ENCODE measurements around the gene MTMR10.

MTMR10 gene

GRCh38 chr15:30985081-30985531, 6.3 kb downstream of the MTMR10 start:
- peaks cover 9% of the 10 kb centered on the region; the same call in 1 of the 2 replicates for H3K36me3 ChIP-seq (replicated peaks; ENCODE audit: insufficient read depth, low read length)
- no peak overlapping the region for H3K9ac ChIP-seq (ENCODE audit: low read length)
- peaks cover 97% of the 10 kb centered on the region for H3K79me2 ChIP-seq (ENCODE audit: low read length)
- H4K20me1 ChIP-seq (ENCODE audit: insufficient read depth, low read length), result no peaks in the 10 kb centered on the region; the same call in 1 of the 2 replicates
- TF ChIP-seq EZH2 (optimal IDR thresholded peaks at IDR 0.05; ENCODE audit: low read depth, low read length) (no peak), EZH2phosphoT487 (IDR thresholded peaks at IDR 0.05; ENCODE audit: low read length) (no peak), CTCF (IDR thresholded peaks at IDR 0.05; ENCODE audit: low read length) (no peak)
- no peaks in the 10 kb centered on the region for H3K27me3 ChIP-seq (replicated peaks; ENCODE audit: insufficient read depth, low read length)
- no peaks in the 10 kb centered on the region for H3K9me3 ChIP-seq (replicated peaks; ENCODE audit: insufficient read depth, low read length)
- no peak overlapping the region for H2AFZ ChIP-seq (ENCODE audit: low read length)
- DNase-seq, result no peak
- H3K27ac ChIP-seq (ENCODE audit: low read length), result no peak overlapping the region
- no peaks in the 10 kb centered on the region; the same call in 1 of the 2 replicates for H3F3A ChIP-seq (ENCODE audit: insufficient read depth, low read length)
- peaks cover 24% of the 10 kb centered on the region for H3K4me1 ChIP-seq (ENCODE audit: low read length)
- no peak overlapping the region for H3K4me3 ChIP-seq (ENCODE audit: low read length)
- H3K4me2 ChIP-seq (ENCODE audit: low read depth, low read length), result no peak overlapping the region
- H3K9me2 ChIP-seq (replicated peaks; ENCODE audit: insufficient read depth, low read length), result no peaks in the 10 kb centered on the region

GRCh38 chr15:30984542-30984941, 6.9 kb downstream of the MTMR10 start:
- DNase-seq, result no peak
- H3F3A ChIP-seq (ENCODE audit: insufficient read depth, low read length), result no peaks in the 10 kb centered on the region; the same call in 1 of the 2 replicates
- no peak overlapping the region for H3K27ac ChIP-seq (ENCODE audit: low read length)
- TF ChIP-seq EZH2 (optimal IDR thresholded peaks at IDR 0.05; ENCODE audit: low read depth, low read length), result no peak
- no peaks in the 10 kb centered on the region for H3K9me3 ChIP-seq (replicated peaks; ENCODE audit: insufficient read depth, low read length)
- H3K9ac ChIP-seq (ENCODE audit: low read length), result no peak overlapping the region
- H3K4me2 ChIP-seq (ENCODE audit: low read depth, low read length), result no peak overlapping the region
- no peaks in the 10 kb centered on the region for H3K27me3 ChIP-seq (replicated peaks; ENCODE audit: insufficient read depth, low read length)
- H3K4me1 ChIP-seq (ENCODE audit: low read length), result peaks cover 25% of the 10 kb centered on the region
- H2AFZ ChIP-seq (ENCODE audit: low read length), result no peak overlapping the region
- H3K79me2 ChIP-seq (ENCODE audit: low read length), result peaks cover 97% of the 10 kb centered on the region
- H4K20me1 ChIP-seq (ENCODE audit: insufficient read depth, low read length), result no peaks in the 10 kb centered on the region; the same call in 1 of the 2 replicates
- H3K9me2 ChIP-seq (replicated peaks; ENCODE audit: insufficient read depth, low read length), result no peaks in the 10 kb centered on the region
- H3K36me3 ChIP-seq (replicated peaks; ENCODE audit: insufficient read depth, low read length), result peaks cover 9% of the 10 kb centered on the region; the same call in 1 of the 2 replicates
- no peak overlapping the region for H3K4me3 ChIP-seq (ENCODE audit: low read length)

- TF ChIP-seq EZH2 (optimal IDR thresholded peaks at IDR 0.05; ENCODE audit: low read depth, low read length), result no peak
- no peak for TF ChIP-seq EZH2phosphoT487 (IDR thresholded peaks at IDR 0.05; ENCODE audit: low read length)
- no peak for TF ChIP-seq CTCF (IDR thresholded peaks at IDR 0.05; ENCODE audit: low read length)
- Histone ChIP-seq H3K4me2 (ENCODE audit: low read depth, low read length) (no peak overlapping the region), H3K27me3 (replicated peaks; ENCODE audit: insufficient read depth, low read length) (no peaks in the 10 kb centered on the region), H4K20me1 (ENCODE audit: insufficient read depth, low read length) (no peaks in the 10 kb centered on the region; the same call in 1 of the 2 replicates), H3K9me2 (replicated peaks; ENCODE audit: insufficient read depth, low read length) (no peaks in the 10 kb centered on the region), H3K9ac (ENCODE audit: low read length) (no peak overlapping the region), H3K27ac (ENCODE audit: low read length) (no peak overlapping the region), H3F3A (ENCODE audit: insufficient read depth, low read length) (no peaks in the 10 kb centered on the region; the same call in 1 of the 2 replicates), H3K36me3 (replicated peaks; ENCODE audit: insufficient read depth, low read length) (peaks cover 9% of the 10 kb centered on the region; the same call in 1 of the 2 replicates), H2AFZ (ENCODE audit: low read length) (no peak overlapping the region), H3K4me3 (ENCODE audit: low read length) (no peak overlapping the region), H3K79me2 (ENCODE audit: low read length) (peaks cover 97% of the 10 kb centered on the region), H3K4me1 (ENCODE audit: low read length) (peaks cover 28% of the 10 kb centered on the region), H3K9me3 (replicated peaks; ENCODE audit: insufficient read depth, low read length) (no peaks in the 10 kb centered on the region)
- DNase-seq, result no peak
These were observed 7.3 kb downstream of the MTMR10 start for GRCh38 chr15:30984118-30984517.

- no peaks in the 10 kb centered on the region for H3F3A ChIP-seq (ENCODE audit: insufficient read depth, low read length)
- H4K20me1 ChIP-seq (ENCODE audit: insufficient read depth, low read length), result no peaks in the 10 kb centered on the region; the same call in 1 of the 2 replicates
- no peak overlapping the region for H3K9ac ChIP-seq (ENCODE audit: low read length)
- H3K79me2 ChIP-seq (ENCODE audit: low read length), result peaks cover 99% of the 10 kb centered on the region
- H3K9me2 ChIP-seq (replicated peaks; ENCODE audit: insufficient read depth, low read length), result no peaks in the 10 kb centered on the region
- no peak overlapping the region for H2AFZ ChIP-seq (ENCODE audit: low read length)
- H3K27me3 ChIP-seq (replicated peaks; ENCODE audit: insufficient read depth, low read length), result no peaks in the 10 kb centered on the region
- H3K36me3 ChIP-seq (replicated peaks; ENCODE audit: insufficient read depth, low read length), result peaks cover 4% of the 10 kb centered on the region; the same call in 1 of the 2 replicates
- H3K4me2 ChIP-seq (ENCODE audit: low read depth, low read length), result no peak overlapping the region
- TF ChIP-seq EZH2phosphoT487 (IDR thresholded peaks at IDR 0.05; ENCODE audit: low read length) (no peak), EZH2 (optimal IDR thresholded peaks at IDR 0.05; ENCODE audit: low read depth, low read length) (no peak), CTCF (IDR thresholded peaks at IDR 0.05; ENCODE audit: low read length) (no peak)
- H3K27ac ChIP-seq (ENCODE audit: low read length), result no peak overlapping the region
- peaks cover 29% of the 10 kb centered on the region for H3K4me1 ChIP-seq (ENCODE audit: low read length)
- DNase-seq, result no peak
- no peak overlapping the region for H3K4me3 ChIP-seq (ENCODE audit: low read length)
- H3K9me3 ChIP-seq (replicated peaks; ENCODE audit: insufficient read depth, low read length), result no peaks in the 10 kb centered on the region
These were observed 12.0 kb downstream of the MTMR10 start for GRCh38 chr15:30979457-30979856.
